Endodermal cell (in vitro differentiated cells): ENCODE measurements around the gene UBAP2. TPM values are rescaled to one million over a fixed set of nuclear protein-coding genes. Genes with fewer than 3 reads are reported as not detected.

Experiments used
- DNase-seq: peaks from one replicate; pipeline ENCODE4 v3.0.0-alpha.2; 2017
- H3K27ac ChIP-seq: 2 replicates; pipeline ENCODE4 v1.5.1; 2013; ENCODE audit warnings: mild to moderate bottlenecking, low read depth, low read length, moderate library complexity
- H3K27me3 ChIP-seq: 2 replicates; pipeline ENCODE4 v1.6.1; 2013; ENCODE audit warnings: mild to moderate bottlenecking, low read length, moderate library complexity; ENCODE audit not compliant: insufficient read depth, control insufficient read depth, poor library complexity, severe bottlenecking
- H3K36me3 ChIP-seq: 2 replicates; pipeline ENCODE4 v1.7.0; 2013; ENCODE audit warnings: mild to moderate bottlenecking, low read length, moderate library complexity; ENCODE audit not compliant: control insufficient read depth, insufficient read depth
- H3K4me1 ChIP-seq: one replicate; pipeline ENCODE4 v1.7.0; 2013; ENCODE audit warnings: low read length; ENCODE audit not compliant: control insufficient read depth, insufficient read depth
- H3K4me3 ChIP-seq: 2 replicates; pipeline ENCODE4 v1.5.1; 2013; ENCODE audit warnings: mild to moderate bottlenecking, low read length, moderate library complexity
- H3K9ac ChIP-seq: 2 replicates; pipeline ENCODE4 v1.6.1; 2013; ENCODE audit warnings: mild to moderate bottlenecking, low read length, moderate library complexity; ENCODE audit not compliant: poor library complexity, severe bottlenecking; ENCODE audit errors: extremely low read depth
- H3K9me3 ChIP-seq: 2 replicates; pipeline ENCODE4 v1.6.1; 2013; ENCODE audit warnings: mild to moderate bottlenecking, low read length, moderate library complexity; ENCODE audit not compliant: control insufficient read depth
- H3K27ac Mint-ChIP-seq: 2 replicates; pipeline ENCODE4 v1.8.0; 2020; ENCODE audit warnings: mixed read lengths
- H3K27me3 Mint-ChIP-seq: 2 replicates; pipeline ENCODE4 v1.8.0; 2021; ENCODE audit warnings: mild to moderate bottlenecking, mixed read lengths; ENCODE audit not compliant: insufficient read depth
- H3K36me3 Mint-ChIP-seq: 2 replicates; pipeline ENCODE4 v1.8.0; 2020; ENCODE audit warnings: low read depth, mixed read lengths
- H3K4me1 Mint-ChIP-seq: 2 replicates; pipeline ENCODE4 v1.8.0; 2020; ENCODE audit warnings: mixed read lengths
- H3K4me3 Mint-ChIP-seq: 2 replicates; pipeline ENCODE4 v1.8.0; 2020; ENCODE audit warnings: mild to moderate bottlenecking, moderate library complexity, mixed read lengths
- H3K9me3 Mint-ChIP-seq: 2 replicates; pipeline ENCODE4 v1.8.0; 2020; ENCODE audit warnings: mild to moderate bottlenecking, mixed read lengths
- WGBS, 2 experiments: methylation state at CpG; one replicate each; pipeline versions ENCODE4 v1.1.5 to v1.1.7; 2013; ENCODE audit warnings: missing lambda C conversion rate in 2 of 2, mixed read lengths in 1 of 2; ENCODE audit not compliant: insufficient coverage in 1 of 2, insufficient read length in 1 of 2; 5-methylcytosine and 5-hydroxymethylcytosine counted together
- total RNA-seq, 2 donors: library from RNA; stranded (reverse); fragmentation: NEBNext Ultra II Directional in 1 of 2; extraction: Animal tissue kit (Norgen Biotek cat#: 25700) in 1 of 2; gene quantifications; 2 replicates in 1 of 2; 3 replicates in 1 of 2; pipeline ENCODE4 v1.2.1, GENCODE V29; 2021
- TF ChIP-seq, protein P1 (sequence below): fragments of 200-600 bp; sonication (generic); conservative IDR thresholded peaks from 2 replicates; pipeline ENCODE4 v1.5.0; 2021; ENCODE audit warnings: antibody characterized with exemption, mild to moderate bottlenecking

The UBAP2 gene
- total RNA-seq, 2 donors from 2014 or later: 60.9 to 82.1 TPM

DNA sequence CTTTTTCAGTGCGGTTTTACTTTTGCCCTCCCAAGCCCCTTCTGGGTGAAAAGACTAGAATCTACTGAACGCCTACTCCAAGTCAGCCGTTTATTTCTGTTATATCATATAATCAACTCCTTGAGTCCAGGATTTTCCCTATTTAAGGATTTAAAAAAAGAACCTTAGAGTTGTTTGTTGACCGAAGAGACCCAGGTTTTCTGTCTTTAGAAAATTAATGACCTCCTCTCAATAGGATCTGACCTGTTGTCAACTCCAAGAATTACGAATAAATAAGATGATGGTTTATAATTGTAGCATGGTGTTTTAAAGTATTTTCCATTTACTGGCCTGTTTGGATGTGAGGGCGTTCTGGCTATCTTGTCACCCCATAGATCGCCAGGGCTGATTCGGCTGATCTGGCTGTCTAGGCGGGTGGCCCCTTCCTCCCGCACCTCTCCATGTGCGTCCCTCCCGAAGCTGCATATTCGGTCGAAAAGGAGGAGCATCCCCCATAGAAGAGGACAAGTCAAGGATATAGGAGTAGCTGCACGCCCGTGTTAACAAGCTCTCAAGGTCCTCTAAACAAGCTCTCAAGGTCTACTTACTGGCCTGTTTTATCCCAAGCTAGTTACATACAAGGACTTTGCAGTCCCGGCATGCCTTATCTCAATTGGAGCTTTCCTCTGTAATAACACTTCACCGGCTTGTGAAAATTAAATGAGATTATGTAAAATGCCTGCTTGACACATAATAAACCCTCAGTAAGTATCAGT is 1.1 kb upstream of the UBAP2 start:
- Mint-ChIP-seq H3K9me3 (peaks cover 35% of the 10 kb centered on the region), H3K36me3 (peaks cover 12% of the 10 kb centered on the region), H3K27me3 (no peaks in the 10 kb centered on the region), H3K4me1 (peaks cover 25% of the 10 kb centered on the region), H3K4me3 (peak overlapping the region; percentile 94), H3K27ac (peak overlapping the region; percentile 100)
- Histone ChIP-seq H3K9ac (peak overlapping the region; percentile 97), H3K27ac (peak overlapping the region; percentile 99), H3K9me3 (peaks cover 6% of the 10 kb centered on the region), H3K4me3 (peak overlapping the region; percentile 100), H3K4me1 (no peaks in the 10 kb centered on the region), H3K27me3 (no peaks in the 10 kb centered on the region), H3K36me3 (peaks cover 14% of the 10 kb centered on the region)
- 44 to 66% methylated on average over 15 to 17 of the region's 18 CpGs for WGBS, 2 experiments
- peak; percentile 75 for DNase-seq
- TF ChIP-seq, protein P1, sequence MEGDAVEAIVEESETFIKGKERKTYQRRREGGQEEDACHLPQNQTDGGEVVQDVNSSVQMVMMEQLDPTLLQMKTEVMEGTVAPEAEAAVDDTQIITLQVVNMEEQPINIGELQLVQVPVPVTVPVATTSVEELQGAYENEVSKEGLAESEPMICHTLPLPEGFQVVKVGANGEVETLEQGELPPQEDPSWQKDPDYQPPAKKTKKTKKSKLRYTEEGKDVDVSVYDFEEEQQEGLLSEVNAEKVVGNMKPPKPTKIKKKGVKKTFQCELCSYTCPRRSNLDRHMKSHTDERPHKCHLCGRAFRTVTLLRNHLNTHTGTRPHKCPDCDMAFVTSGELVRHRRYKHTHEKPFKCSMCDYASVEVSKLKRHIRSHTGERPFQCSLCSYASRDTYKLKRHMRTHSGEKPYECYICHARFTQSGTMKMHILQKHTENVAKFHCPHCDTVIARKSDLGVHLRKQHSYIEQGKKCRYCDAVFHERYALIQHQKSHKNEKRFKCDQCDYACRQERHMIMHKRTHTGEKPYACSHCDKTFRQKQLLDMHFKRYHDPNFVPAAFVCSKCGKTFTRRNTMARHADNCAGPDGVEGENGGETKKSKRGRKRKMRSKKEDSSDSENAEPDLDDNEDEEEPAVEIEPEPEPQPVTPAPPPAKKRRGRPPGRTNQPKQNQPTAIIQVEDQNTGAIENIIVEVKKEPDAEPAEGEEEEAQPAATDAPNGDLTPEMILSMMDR: no peak

DNA sequence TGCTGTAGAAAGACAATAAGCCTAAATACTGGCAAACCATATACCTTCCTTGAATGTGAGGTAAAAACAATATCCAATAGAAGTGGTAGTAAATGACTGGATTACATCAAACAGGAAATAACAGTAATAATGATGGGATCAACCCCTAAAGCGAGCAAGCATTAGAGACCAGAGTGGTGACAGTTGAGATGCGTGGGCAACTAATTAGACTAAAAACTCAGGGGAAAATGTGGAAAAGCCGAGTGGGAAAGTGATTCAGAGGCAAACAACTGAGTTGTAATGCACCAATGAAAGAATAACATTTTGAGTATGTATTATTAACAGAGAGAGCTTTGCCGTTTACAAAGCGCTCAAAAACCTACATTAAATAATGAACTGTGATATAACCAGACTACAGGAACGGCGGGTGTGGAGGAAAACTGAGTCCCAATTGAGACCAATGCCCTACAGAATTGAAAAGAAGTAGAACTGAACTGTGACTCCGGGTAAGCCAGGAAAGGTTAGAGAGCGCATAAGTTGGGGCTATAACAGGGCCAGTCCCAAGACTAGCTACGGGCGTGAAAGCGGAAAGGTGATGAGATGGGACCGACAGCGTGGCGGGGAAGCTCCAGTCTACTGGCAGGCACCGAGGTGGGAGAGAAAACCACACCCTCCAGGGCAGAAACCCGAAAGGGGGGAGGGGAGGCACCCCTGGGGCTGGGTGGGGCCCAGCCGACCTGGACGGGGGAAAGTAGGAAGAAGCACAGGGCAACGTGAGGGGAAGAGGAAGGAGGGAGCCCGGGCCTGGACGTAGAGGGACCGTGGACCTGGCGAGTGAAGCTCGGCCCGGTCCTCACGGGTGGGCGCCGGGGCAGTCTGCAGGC is 592 bp downstream of the UBAP2 start:
- H3K9me3 ChIP-seq: peaks cover 6% of the 10 kb centered on the region
- peak overlapping the region; percentile 100 for H3K4me3 ChIP-seq
- Mint-ChIP-seq H3K27ac (peak overlapping the region; percentile 100), H3K36me3 (peaks cover 21% of the 10 kb centered on the region), H3K4me1 (peaks cover 25% of the 10 kb centered on the region), H3K9me3 (peaks cover 30% of the 10 kb centered on the region), H3K4me3 (peak overlapping the region; percentile 94), H3K27me3 (no peaks in the 10 kb centered on the region)
- H3K27me3 ChIP-seq: no peaks in the 10 kb centered on the region
- no peak for DNase-seq
- no peaks in the 10 kb centered on the region for H3K4me1 ChIP-seq
- TF ChIP-seq, protein P1: no peak
- WGBS, 2 experiments: 2 to 5% methylated on average over 22 to 29 of the region's 29 CpGs
- peaks cover 31% of the 10 kb centered on the region for H3K36me3 ChIP-seq
- H3K27ac ChIP-seq: peak overlapping the region; percentile 99
- peak overlapping the region; percentile 97 for H3K9ac ChIP-seq

DNA sequence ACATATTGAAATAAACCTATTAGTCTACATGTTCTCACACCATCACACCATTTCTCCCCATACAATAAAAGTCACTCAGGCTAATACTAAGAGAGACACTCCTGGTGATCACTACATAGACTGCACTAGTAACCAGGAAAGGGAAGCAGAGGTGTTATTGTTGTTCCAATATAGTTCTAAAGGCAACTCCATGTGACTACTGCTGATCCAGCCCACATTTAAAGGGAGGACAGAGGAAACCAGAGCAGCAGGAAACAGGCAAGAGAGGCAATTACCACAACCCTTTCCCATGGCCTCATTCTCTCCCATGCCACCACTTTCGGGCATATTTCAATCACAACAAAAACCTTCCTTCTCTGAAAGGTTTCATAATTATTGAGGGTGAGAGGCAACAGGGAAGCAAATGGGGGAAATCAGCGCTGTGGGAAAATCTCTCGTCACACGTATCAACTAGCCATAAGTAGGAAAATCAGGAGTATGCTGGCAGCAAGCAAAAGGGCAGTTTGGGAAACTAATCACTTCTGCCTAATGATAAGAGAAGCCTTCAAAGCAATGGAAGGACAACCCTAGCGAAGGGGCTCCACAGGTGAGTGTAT is 1.8 kb downstream of the UBAP2 start:
- TF ChIP-seq, protein P1: no peak
- peak overlapping the region; percentile 100 for H3K27ac Mint-ChIP-seq
- no peaks in the 10 kb centered on the region for H3K27me3 ChIP-seq
- no peaks in the 10 kb centered on the region for H3K27me3 Mint-ChIP-seq
- peaks cover 43% of the 10 kb centered on the region for H3K36me3 ChIP-seq
- DNase-seq: peak; percentile 45
- H3K4me1 Mint-ChIP-seq: peaks cover 25% of the 10 kb centered on the region
- no peak overlapping the region for H3K27ac ChIP-seq
- no peaks in the 10 kb centered on the region for H3K4me1 ChIP-seq
- peak overlapping the region; percentile 100 for H3K4me3 ChIP-seq
- H3K36me3 Mint-ChIP-seq: peaks cover 34% of the 10 kb centered on the region
- peaks cover 19% of the 10 kb centered on the region for H3K9me3 Mint-ChIP-seq
- H3K9ac ChIP-seq: peak overlapping the region; percentile 97
- H3K4me3 Mint-ChIP-seq: peak overlapping the region; percentile 94
- WGBS, 2 experiments: 76 to 78% methylated on average over 4 to 5 of the region's 5 CpGs
- no peaks in the 10 kb centered on the region for H3K9me3 ChIP-seq
